HG02623 (cell line): ENCODE data around the gene INS.

Experiments used
- ATAC-seq: cut with Tn5 transposase; IDR thresholded peaks from one replicate; pipeline ENCODE4 v1.9.1; 2021; ENCODE audit warnings: moderate library complexity; ENCODE audit not compliant: unreplicated experiment

INS gene

DNA sequence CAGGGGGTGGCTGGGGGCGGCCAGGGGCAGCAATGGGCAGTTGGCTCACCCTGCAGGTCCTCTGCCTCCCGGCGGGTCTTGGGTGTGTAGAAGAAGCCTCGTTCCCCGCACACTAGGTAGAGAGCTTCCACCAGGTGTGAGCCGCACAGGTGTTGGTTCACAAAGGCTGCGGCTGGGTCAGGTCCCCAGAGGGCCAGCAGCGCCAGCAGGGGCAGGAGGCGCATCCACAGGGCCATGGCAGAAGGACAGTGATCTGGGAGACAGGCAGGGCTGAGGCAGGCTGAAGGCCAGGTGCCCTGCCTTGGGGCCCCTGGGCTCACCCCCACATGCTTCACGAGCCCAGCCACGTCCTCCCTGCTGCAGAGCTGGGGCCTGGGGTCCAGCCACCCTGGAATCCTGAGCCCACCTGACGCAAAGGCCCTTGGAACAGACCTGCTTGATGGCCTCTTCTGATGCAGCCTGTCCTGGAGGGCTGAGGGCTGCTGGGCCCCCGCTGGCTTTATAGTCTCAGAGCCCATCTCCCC is at the start of gene INS:
Gene INS (minus strand): TSS at position 474 of the 524 bp plus-strand sequence. CDS start 238 bp downstream, at position 236.
- ATAC-seq = no peak

DNA sequence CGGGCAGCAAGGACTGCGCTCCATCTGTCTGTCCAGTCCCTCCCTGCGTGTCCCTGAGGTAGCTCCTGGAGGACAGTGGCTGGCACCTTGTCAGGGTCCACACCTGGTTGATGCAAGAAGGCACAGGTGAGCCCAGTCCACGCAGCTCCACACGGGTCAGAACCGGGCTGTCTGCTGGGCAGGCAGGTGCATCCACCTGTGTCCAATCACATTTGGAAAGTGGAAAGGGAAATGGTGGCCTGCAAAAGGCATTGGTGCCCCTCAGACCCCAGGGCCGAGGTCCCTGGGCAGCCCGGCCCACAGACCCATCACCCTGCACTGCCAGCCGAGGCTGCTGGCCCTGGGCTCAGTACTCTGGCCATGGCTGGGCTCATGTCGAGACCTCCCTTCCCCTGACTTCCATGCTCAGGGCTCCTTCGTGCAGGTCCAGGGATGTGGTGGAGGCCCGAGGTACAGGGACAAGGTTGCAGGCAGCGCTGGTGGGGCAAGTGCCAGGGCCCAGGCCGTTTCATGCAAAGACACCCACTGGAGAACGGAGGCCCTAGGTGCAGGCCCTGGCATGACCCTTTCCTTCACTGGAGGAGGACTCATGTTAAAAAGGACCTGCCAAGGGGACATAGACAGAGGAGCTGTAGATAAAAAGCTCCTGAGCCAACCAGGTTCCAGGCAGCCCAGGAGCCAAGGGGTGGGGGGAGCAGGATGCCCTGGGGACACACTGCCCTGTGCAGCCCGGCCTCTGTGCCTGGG is 49.5 kb upstream of the INS start:
- no peak for ATAC-seq

DNA sequence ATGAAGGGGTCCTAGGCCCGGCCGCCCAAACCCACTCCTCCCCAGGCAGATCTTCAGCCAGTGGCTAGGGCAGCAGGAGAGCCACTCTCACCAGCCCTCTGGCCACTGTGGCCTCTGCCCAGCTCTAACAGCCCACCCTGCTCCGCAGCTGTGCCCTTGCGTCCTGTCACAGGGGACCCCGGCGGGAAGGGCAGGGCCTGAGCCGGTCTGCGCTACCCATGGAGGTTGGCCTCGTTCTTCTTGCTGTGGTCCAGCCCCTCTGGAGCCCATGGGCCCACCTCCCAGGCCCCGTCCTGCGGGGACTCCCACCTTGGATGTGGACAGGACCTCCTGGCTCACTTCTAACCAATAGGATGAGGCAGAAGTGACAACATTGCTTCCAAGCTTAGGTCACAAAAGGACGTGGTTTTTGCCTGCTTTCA is 48.9 kb upstream of the INS start:
- no peak for ATAC-seq

DNA sequence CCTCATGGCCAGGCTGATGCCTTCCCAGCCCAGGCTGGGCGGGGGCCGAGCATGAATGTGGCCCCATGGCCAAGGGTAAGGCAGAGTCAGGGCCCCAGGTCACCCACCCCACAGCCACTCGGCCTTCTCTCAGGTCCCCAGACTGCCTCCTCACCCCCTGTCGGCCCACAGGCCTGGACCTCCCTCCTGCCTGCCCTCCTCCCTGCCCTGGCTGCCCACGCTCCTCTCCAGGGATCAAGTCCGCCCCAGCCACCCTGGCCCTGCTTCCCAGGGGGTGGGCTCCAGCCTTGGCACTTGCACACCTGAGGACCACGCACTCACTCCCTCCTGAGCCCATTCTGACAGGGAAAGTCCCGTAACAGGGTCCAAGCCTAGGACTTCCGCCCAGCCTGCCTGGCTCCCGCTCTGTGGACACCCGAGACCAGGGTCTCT is 48.4 kb upstream of the INS start:
- ATAC-seq = no peak

- ATAC-seq = no peak
Observed at GRCh38 chr11:2208691-2209369, 47.8 kb upstream of the INS start.

DNA sequence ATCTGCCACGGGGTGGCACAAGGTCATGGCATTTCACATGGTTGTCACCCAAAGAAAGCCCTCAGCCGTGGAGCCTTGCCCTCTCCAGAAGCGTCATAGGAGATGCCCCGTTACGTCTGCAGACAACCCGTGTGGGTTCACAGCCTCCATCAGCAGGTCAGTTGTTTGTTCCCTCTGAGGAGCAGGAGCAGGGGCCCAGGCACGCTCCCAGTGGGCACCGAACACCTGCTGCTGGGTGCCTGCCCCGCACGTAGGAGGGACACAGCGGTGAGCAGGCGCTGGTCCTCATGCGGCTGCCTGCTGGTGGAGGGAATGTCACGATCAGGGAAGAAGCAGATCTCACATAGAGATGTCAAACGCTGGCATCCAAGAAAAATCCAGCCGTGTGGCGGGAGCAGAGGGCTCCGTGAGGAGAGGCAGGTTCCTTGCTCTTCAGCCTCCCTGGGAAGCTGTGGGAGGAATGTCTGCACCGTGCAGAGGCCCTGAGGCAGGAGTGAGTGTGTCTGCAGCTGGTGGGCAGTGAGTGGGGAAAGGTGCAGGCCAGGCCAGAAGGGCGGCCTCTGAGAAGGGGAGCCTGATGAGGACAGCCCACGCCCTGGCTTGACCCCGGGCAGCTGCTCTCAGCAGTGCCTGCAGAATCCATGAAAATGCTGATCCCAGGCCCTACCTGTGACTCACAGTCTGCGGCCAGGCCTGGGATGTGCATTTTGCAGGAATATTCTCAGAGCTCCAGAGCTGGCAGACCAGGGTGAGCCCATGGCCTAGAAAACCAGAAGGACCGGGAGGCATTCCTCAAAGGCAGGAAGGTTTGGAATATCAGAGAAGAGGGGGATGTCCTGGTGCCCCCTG is 47.0 kb upstream of the INS start:
- ATAC-seq = no peak

DNA sequence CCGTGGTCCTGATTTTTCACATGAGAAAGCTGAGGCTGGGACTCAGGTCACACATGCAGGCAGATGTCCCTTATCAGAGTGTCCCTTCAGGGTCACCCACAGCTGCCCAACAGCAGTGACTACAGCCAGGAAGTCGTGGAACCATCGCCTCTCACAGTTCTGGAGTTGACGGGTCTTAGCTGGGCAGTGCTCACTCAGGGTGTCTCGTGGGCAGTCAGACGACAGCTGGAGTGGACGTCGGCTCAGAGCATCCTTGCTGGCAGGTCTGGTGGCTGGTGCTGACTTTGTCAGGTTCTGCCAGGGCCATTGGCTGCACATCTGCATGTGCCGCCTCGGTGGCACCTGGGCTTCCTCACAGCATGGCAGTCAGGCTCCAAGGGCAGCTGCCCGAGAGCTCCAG is 46.2 kb upstream of the INS start:
- ATAC-seq = no peak

DNA sequence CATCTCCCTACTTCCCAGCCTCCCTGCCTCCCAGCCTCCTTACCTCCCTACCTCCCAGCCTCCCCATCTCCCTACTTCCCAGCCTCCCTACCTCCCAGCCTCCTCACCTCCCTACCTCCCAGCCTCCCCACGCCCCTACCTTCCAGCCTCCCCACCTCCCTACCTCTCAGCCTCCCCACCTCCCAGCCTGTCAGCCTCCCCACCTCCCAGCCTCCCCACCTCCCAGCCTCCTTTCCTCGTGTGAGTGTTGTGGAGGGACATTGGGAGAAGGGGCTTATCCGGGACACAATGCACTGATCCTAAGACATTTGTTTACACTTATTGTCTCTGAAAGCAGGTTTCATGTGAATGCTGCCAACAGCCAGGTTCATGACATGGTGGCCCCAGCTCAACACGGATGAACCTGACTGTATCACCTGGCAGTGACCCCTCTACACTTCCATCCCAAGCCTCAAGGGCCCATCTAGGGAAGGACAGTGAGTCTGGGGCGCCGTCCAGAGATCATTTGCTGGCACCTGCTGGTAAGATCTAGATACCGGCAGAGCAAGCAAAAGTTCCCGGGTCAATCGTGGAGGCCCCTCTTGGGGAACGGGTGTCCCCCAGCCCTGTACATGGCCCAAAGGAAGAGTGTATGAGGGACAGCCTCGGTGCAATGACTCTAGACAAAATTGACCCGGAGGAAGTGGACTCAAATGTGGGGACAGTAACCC is 45.1 kb upstream of the INS start:
- ATAC-seq = no peak

- no peak for ATAC-seq
Observed at GRCh38 chr11:2205214-2205720, 44.3 kb upstream of the INS start.

DNA sequence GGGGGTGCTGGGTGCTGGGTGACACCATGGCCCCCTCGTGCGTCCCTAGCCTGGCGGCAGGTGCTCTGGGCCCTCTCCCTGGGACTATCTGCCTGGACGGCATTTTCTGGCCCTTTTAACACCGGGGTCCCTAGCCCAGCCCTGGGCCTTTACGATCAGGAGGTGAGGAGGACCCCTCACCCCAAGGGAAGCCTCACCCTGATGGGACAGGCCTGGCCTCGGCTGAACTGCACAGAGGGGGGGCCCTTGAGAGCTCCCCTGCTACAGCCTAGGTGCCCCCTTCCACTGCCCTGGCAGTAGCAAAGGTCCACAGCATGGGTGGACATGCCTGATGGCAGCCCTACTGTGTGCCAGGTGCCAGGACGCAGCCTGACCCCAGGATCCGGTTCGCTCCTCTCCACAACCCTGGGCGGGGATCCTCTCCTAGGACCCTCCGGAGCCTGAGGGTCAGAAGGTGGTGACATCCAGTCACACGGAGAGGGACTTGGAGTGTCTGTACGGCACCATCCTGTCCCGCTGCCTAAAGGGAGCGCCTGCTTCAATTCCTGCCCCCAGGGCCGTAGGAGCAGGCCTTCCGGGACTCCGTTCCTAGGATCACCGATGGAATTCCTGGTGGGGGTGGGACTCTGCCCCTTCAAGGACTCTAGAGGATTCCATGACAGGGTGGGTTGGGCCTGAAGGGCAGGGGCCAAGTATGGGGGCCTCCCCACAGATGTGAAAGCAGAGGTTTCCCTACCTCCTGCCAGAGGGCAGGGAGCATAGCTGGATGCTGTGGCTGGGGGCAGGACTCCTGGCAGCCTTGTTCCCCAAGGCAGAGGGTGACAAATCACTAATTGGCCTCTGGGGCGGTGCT is 43.6 kb upstream of the INS start:
- no peak for ATAC-seq

DNA sequence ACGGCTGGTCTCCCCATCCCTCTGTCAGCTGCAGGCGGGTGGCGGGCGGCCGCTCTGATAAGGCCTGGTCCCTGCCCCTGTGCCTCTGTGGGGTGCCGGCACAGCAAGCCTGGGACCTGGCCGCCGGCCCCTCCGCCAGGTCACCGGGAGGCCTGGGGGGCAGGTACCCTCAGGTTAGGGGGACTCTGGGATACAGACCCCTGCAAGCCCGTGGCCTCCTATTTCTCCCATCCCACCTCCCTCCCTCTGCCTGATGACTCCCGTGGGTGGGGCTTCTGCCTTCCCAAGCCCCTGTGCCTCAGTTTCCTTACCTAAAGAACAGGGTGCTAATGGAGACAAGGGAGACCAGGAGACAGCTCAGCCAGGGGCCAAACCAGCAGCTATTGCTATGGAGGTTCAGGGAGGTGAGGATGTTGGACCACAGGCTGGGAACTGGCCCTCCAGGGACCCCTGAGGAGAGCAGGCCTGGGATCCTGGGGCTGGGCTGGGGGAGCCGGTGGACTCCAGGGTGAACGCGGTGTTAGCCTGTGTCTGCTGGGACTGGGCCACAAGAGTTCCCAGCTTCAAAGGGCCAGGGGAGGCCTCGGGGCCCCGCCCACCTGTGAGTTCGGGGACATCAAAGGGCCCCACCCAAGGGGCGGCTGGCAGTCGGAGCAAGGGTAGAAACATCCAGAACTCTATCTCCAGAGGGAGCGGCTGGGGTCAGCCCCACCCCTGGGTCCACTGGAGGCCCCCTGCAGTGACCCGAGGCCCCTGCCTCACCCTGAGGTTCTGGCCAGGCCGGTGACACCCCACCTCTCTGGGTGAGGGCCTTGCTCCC is 42.6 kb upstream of the INS start:
- no peak for ATAC-seq

GRCh38 chr11:2202900-2203439 is 42.0 kb upstream of the INS start:
- no peak for ATAC-seq

DNA sequence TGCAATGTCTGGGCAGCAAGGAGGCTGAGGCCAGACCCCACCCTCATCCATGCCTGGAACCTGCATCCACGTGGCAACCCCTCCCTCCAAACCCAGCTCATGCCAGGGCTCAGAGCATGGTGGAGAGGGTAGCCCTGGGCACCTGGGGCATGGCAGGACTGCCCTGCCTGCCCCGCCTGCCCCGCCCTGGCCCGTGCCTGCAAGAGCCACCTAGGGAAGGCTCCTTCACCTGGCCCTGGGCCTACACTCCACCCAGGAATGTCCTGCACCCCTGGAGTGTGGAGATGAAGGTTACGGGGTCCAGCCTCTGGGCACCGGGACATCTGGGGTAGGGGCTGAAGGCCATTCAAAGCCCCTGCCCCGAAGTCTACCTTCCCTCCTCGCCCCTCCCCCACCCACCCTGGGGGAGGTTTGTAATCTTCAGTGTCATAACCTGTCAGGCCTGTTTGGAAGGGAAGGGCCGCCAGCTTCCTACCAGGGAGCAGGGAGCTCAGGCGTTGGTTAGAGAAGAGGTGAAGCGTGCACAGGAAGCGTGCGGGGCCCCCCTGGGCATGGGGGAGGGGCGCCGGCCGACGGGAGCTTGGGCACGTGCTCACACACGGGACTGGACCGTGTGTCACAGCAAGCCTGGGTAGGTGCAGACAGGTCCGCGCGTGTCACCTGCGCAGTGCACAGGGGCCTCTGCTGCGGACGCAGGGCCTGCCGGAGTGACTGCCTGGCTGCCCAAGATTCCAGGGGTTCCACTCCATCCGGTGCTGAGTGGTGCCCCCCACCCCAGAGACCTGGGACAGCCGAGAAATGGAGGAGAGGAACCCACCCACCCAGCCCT is 41.3 kb upstream of the INS start:
- ATAC-seq = no peak

- ATAC-seq = no peak
Observed at GRCh38 chr11:2201542-2201941, 40.5 kb upstream of the INS start.

- ATAC-seq = no peak
Observed at GRCh38 chr11:2200957-2201519, 40.0 kb upstream of the INS start.

GRCh38 chr11:2200536-2200935 is 39.5 kb upstream of the INS start:
- no peak for ATAC-seq
